Stimulated activated CD4-positive, alpha-beta T cell treated with anti-CD3 and anti-CD28 coated beads, Interleukin-15, amount 100 ng/mL, for 48 hours (primary cell): ENCODE results near the gene RPS6KB1.
"Not testable (repeated sequence)": the region's sequence is repeated elsewhere in the genome, so short reads cannot be mapped to it uniquely, and the experiment has no call there.

Experiments used
- DNase-seq, 2 donors: peaks; one replicate each; pipeline ENCODE4 v3.0.0-alpha.2; 2020; ENCODE audit warnings: low read depth in 2 of 2

Gene RPS6KB1

GRCh38 chr17:59940697-59941096 is 47.8 kb downstream of the RPS6KB1 start:
- DNase-seq: peak in 1 of 2 donors; percentile 18

GRCh38 chr17:59941131-59941530 is 48.2 kb downstream of the RPS6KB1 start:
- DNase-seq: no peak

GRCh38 chr17:59946433-59946832 is 53.5 kb downstream of the RPS6KB1 start:
- DNase-seq: not testable (repeated sequence)

GRCh38 chr17:59947310-59947709 is 54.4 kb downstream of the RPS6KB1 start:
- DNase-seq: not testable (repeated sequence)

GRCh38 chr17:59950049-59950448 is 57.1 kb downstream of the RPS6KB1 start:
- DNase-seq: no peak

- no peak for DNase-seq
Observed at GRCh38 chr17:59954856-59955255, 61.9 kb downstream of the RPS6KB1 start.

GRCh38 chr17:59959574-59959973 is 66.7 kb downstream of the RPS6KB1 start:
- DNase-seq: not testable (repeated sequence)

GRCh38 chr17:59962739-59963318 is 69.9 kb downstream of the RPS6KB1 start:
- no peak for DNase-seq

- DNase-seq: peak; percentile 27 to 38
Observed at GRCh38 chr17:59963738-59964481, 71.0 kb downstream of the RPS6KB1 start.

- peak; percentile 83 to 93 for DNase-seq
Observed at GRCh38 chr17:59964482-59965328, 71.8 kb downstream of the RPS6KB1 start, which contains the start of gene RNFT1. Gene RNFT1 (minus strand): TSS chr17:59964740. CDS start chr17:59964663, 77 bp downstream.

GRCh38 chr17:59971771-59972170 is 78.8 kb downstream of the RPS6KB1 start:
- not testable (repeated sequence) for DNase-seq

- no peak for DNase-seq
Observed at GRCh38 chr17:59972778-59973177, 79.9 kb downstream of the RPS6KB1 start.

GRCh38 chr17:59973483-59973882 is 80.6 kb downstream of the RPS6KB1 start:
- DNase-seq: not testable (repeated sequence)

GRCh38 chr17:59975166-59975565 is 82.2 kb downstream of the RPS6KB1 start:
- DNase-seq: not testable (repeated sequence)

GRCh38 chr17:59996608-59997007 is 103.7 kb downstream of the RPS6KB1 start:
- not testable (repeated sequence) for DNase-seq
